ENCODE data around the gene MYO3B. TPM values are rescaled to one million over a fixed set of nuclear protein-coding genes. Genes with fewer than 3 reads are reported as not detected.
"Not testable (repeated sequence)": the region's sequence is repeated elsewhere in the genome, so short reads cannot be mapped to it uniquely, and the experiment has no call there.

The MYO3B gene
- total RNA-seq, 2 donors from 2014 or later = not detected

DNA sequence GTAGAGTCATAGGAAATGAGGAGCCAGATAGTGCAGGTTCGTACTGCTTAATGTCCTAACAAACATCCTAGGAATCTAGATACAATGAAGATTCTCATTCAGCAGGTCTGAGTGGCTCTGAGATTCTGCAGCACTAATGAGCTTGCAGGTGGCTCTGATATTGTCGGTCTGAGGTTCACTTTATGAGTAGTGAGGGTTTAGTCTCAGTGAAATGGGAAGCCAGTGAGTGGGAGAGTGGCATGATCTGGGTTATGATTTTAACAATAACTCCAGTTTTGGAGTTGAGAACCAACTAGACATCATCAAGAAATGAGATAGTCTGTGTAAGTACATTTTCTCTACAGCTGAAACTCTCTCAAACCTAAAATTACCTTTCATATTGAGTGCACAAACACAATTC is 370.4 kb downstream of the MYO3B start:
- intact Hi-C loops (cut with DNase I) = no loop called here
- ATAC-seq (no peak), DNase-seq (no peak)

DNA sequence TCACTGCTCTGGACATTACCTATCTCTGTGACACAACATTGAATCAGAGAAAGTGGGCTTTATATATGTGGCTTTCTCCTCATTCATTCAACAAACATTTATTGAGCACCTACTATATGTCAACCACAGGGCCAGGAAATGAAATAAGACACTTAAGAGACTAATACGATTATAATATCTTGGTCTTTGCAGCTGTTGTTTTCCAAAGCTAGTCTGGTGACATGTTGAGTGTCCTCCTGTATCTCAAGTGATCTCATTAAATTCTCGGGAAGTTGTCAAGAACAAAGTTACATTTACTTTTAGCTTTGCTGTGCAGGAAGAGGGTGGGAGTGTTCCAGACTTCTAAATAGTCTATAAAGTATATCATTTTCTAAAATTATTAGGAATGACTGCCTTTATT is 372.6 kb downstream of the MYO3B start:
- ATAC-seq (no peak), DNase-seq (no peak)
- intact Hi-C loops (cut with DNase I) = no loop called here

DNA sequence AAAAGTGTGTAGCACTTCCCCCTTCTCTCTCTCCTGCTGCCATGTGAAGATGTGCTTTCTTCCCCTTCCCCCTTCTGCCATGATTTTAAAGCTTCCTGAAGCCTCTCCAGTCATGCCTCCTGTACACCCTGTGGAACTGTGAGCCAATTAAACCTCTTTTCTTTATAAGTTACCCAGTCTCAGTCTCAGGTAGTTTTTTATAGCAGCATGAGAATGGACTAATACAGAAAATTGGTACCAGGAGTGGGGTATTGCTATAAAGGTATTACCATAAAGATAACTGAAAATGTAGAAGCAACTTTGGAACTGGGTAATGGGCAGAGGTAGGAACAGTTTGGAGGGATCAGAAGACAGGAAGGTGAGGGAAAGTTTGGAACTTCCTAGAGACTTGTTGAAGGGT is 374.0 kb downstream of the MYO3B start:
- ATAC-seq; DNase-seq; intact Hi-C loops (cut with DNase I): not testable (repeated sequence)

DNA sequence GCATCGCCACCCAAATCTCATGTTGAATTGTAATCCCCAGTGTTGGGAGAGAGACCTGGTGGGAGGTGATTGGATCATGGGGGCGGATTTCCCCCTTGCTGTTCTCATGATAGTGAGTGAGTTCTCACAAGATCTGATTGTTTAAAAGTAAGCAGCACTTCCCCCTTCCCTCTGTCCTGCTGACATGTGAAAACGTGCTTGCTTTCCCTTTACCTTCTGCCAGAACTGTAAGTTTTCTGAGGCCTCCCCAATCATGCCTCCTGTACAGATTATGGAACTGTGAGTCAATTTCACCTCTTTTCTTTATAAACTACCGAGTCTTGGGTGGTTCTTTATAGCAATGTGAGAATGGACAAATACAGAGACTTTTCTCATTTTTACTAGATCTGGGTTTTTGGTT is 375.8 kb downstream of the MYO3B start:
- intact Hi-C loops (cut with DNase I) = no loop called here
- DNase-seq (no peak), ATAC-seq (no peak)

DNA sequence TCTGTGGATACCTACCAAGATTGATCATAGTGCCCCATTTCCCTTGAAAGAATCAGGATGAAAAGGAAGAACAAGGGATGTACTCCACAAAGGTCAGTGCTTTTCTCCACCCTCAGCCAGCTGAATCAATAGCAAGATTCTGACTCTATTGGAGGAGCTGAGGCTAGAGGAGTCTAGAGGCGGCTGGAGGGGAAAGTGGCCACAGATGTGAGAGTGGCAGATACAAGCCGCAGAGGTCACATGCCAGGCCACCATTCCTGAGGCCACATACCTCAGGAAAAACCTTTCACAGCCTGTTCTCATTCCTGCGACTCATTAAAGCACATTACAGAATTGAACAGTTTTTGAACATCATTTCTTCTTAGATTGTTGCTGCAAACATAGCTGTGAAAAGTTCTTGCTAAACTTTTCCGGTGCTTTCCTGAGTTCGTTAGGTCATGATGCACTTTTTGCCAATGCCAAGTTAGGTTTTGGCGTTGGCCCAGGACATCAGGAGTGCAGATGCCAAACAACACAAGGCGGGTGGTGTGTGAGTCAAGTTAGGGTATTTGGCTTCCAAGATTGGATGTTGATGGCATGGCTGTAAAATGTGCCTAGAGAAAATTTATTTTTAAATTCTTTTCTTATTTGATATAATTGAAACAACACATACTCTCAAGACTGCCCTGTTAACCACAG is 376.5 kb downstream of the MYO3B start:
- peak; percentile 61 to 89 for ATAC-seq
- intact Hi-C loops (cut with DNase I) = no loop called here
- peak; percentile 65 for DNase-seq

DNA sequence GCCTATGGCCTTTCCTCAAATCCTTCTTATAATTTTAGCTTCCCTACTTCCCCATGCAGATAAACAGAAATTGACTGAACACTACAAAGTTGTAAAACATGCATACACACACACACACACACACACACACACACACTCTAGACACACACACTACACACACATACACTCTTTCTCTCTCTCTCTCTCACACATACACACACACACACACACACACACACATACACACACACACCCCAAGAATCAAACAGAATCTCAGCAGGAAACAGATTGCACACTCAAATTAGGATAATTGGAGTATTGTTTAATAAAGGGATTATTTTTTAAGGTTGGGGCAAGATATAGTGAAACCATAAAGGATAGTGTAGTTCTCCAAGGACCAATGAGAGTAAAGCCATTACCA is 385.0 kb downstream of the MYO3B start:
- intact Hi-C loops (cut with DNase I) = no loop called here
- ATAC-seq (no peak), DNase-seq (no peak)

DNA sequence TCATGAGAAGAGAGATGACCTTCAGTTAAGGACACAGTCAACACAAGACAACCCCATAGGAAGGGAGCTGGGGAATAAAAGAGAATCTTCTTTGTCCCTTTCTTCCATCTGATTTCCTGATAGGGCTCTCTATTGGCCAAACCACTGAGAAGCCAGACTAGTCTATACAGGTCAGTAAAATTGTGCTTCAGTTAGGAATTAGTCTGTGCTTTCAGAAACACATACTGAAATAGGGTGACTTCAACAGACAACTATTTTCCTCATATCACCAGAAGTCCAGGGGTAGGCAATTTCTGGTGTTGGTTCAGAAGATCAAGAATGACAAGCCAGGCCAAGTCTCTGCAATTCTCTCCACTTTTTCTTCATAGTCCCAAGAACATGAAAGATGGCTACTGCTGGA is 385.5 kb downstream of the MYO3B start:
- ATAC-seq = no peak

DNA sequence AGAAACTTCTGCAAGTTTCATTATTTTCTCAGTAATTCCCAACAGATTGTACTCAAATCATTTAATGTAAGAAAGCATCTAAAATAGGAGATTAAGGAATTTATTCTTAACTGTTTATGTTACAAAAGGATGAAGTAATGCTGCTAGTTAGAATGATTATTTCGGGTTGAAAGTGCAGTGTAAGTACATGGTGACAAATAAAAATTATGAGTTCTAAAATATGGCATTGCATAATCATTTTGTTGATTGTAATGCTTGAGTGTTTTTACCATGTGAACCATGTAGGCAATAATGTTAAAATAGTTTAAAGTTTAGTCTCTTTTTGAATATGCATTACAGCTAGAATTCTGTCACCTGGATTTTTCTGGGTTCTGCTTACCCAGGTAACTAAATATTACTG is 388.2 kb downstream of the MYO3B start:
- DNase-seq = no peak
- intact Hi-C loops (cut with DNase I) = no loop called here

More for the DNA sequence above, 385.5 kb downstream of the MYO3B start:
- DNase-seq = no peak
- intact Hi-C loops (cut with DNase I) = no loop called here

DNA sequence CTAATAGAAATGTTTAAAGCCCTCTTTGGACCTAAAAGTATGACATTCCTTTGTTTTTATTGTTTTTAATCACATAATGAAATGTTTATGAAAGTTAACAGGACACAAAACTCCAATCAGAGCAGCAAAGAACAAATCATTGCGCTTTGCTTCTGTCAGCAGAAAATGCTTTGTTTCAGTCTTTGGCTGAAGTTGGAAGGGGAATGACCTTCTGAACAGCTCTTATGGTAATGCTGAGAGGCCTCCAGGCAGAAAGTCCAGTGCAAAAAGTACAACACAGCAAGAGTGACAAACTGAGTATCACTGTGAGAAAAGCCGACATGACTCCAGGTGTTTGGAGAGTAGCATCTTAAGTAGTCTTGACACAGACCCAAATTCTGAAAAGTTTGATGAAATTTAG is 389.5 kb downstream of the MYO3B start:
- no peak for ATAC-seq
- no peak for DNase-seq
- intact Hi-C loops (cut with DNase I) = no loop called here

More for the DNA sequence above, 388.2 kb downstream of the MYO3B start:
- no peak for ATAC-seq

DNA sequence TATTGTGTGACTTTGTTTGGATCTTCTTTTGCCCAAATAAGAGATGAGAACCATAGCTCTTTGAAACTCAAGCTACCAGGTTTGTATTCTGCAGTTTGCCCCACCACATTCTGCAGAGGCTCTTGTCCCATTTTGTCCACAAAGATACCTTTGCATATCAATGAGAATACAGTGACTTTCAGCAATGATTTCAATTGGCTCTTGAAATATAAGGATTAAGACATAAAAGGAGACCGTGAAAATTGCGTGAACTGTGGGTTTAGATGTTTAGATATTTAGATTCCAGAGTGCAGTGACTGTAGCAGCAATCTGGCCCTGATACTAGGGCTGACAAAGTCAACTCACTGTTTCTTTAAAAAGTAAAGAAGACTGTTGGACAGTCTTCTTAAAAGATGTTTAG is 390.6 kb downstream of the MYO3B start:
- ATAC-seq (no peak), DNase-seq (no peak)
- intact Hi-C loops (cut with DNase I) = no loop called here

DNA sequence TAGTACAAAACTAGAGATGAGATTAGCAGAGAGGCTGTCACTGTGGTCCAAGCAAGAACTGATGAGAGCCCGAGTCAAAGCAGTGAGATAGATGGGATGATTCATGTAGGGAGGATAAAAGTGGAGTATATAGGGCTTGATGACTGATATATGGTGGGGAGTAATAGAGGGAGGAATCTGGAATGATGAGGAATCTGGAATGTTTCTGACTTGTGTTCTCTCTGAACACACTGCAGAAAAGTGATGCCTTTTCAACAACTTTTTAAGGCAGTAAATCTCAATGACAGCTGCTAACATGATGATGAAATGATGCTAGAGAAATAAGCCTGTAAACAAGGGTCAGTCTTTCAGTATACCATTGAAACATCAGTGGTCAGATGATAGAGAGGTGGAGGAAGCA is 393.7 kb downstream of the MYO3B start:
- DNase-seq (no peak), ATAC-seq (peak in 1 of 2 donors; percentile 97)
- intact Hi-C loops (cut with DNase I) = no loop called here

DNA sequence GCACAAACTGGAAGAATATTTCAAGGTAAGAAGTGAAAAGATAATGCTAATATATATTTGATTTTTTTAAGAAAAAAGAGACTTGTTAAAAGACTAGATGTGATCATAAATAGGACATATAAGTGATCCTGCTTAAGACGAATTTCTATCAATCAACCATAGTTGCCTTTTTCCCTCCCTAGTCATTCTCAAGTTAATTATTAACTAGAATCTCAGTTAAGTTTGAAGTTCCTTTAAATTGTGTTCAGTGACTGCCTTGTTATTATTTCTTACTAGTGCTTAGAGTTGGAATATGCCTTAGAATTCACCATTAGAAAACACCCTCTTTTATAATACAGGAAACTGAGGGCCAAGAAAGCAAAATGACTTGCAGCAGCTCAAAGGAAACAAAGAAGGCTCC is 395.7 kb downstream of the MYO3B start:
- intact Hi-C loops (cut with DNase I) = no loop called here
- no peak for ATAC-seq
- DNase-seq = no peak

DNA sequence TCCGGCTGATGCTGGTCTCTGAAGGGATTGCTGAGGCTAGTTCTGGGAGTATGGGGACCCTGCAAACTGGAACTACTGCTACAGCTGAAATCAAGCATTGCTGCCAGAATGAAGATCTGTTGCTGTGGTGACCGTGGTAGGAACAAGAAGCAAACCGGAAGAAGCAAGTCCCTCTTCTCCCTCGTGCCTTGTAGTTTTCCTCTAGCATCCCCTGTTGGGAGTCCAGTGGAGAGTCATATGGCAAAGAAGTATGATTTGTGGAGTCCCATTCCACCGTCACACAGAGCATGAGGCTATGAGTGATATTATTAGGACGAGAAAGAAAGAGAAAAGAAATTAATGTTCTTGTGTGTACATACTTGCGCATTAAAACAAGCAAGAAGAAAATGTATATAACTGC is 398.3 kb downstream of the MYO3B start:
- intact Hi-C loops (cut with DNase I) = no loop called here
- no peak for ATAC-seq
- no peak for DNase-seq

DNA sequence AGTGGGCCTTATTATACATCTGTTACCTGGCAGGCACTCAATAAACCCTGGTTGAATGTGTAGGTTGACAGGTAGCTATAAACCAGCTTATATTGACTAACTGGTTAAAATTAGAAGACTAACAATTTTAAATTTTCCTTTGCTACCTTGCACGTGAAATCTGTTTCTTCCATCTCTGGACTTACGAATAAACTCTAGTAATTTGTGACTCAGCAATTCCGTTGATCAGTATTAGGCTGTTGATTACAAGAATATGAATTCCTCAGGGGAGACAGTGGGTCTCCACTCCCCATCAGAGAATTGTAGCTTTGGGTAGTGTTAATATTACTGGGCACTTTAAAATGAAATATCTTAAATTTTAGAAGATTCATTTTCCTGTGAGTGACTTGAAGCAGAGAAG is 399.4 kb downstream of the MYO3B start:
- ATAC-seq = no peak
- DNase-seq = no peak
- intact Hi-C loops (cut with DNase I) = no loop called here

DNA sequence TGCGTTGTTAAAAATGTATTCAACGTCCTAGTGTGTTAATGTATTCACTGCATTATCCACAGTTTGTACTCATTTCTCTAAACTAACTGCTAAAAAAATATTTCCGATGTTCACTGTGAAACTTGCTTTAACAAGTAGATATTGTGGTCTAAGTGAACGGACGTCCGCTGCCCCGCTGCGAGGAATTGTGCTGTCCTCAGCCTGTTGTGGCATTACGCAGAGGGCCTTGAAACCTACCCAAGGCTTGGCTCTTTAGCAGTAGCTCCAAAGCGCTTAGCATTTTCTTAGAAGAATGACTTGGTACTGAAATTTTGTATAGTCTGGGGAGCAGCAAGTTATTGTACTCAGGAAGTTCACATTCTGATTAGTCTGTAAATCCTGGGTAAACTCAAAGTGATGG is 400.7 kb downstream of the MYO3B start:
- intact Hi-C loops (cut with DNase I) = no loop called here
- DNase-seq (no peak), ATAC-seq (no peak)

DNA sequence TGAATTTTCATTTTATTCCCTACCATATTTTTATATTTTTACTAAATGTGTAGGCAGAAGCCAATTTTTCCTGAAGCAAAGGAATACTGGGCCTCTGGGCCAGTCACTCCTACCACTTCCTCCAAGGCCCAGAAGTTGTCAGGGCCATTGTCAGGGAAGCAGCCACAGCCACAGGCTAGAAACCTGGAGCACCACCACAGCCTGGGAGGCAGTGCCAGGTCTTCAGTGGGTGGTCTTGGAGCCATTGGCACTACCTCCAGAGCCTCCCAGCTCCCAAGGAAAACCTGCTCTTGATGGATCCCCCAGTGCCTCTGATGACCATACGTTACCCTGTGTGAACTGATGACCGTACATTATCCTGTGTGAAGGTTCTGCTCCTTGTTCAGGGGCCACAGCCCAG is 401.6 kb downstream of the MYO3B start:
- no peak for ATAC-seq
- intact Hi-C loops (cut with DNase I) = no loop called here
- no peak for DNase-seq

DNA sequence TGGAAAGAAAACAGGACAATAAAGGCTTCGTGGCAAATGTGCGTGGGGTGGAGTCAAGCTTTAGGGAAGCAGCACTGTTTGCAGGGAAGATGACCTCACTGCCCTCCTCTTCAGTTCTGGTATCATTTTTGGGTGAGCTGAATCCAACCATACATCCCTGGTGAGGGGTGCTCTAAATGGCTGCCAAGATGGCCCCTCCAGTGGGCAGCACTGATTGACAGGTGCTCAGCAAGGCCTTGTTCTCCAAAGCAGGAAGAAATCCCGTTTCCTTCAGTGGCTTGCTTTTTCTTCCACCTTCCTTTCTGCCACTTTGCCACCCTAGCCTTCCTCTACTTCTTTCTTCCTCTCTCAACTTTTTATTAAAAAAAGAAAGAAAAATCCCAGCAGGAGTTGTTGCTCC is 404.4 kb downstream of the MYO3B start:
- DNase-seq (no peak), ATAC-seq (no peak)
- intact Hi-C loops (cut with DNase I) = no loop called here

DNA sequence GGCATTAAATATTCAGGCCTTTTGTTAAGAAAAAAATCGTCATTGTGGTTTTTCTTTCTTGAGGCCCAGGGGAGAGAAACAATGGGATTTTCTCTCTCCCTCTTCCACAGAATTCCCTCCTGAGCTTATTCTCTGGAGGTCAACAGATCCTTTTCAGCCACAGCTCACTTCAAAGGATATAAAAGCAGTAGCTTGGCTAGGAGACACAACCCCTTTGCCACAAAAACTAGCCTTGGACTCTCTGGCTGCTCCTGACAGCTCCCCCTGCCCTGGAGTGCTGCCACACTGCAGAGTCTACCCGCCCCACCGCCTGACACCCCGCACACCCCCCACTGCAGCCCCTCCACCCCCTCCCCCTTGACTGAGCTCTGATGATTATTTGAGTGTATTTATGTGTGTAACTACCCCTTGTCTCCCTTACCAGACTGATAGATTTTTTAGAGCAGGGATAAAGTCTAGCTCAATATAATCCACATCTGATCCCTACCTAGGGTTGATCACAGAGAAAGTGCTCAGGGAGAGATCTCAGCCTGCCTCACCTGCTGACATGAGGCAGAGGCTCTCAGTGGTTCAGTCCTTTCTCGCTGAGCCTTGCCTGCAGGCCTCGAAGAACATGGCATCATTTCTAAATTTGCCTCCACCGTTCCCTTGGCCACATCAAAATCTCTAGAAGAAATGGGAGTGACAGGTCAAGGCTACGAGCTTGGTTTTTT is 405.0 kb downstream of the MYO3B start:
- intact Hi-C loops (cut with DNase I) = no loop called here
- ATAC-seq (no peak), DNase-seq (no peak)

DNA sequence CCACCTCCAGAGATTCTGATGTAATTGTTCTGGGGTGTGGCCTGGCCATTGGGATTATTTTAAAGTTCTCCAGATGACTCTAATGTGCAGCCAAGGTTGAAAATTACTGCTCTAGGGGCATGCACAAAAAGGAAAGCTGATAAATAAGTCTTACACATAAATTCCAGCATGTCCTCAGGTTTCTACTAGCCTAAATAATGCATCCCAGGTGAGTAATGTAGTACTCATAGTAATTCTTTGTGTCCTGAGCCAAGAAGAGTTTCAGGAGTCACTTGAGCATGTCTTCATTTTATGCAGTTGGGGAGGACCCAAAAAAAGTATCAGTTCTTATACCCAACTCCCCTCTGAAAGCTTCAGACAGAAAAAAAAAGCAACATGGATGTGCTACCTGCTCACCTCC is 407.1 kb downstream of the MYO3B start:
- DNase-seq (no peak), ATAC-seq (no peak)
- intact Hi-C loops (cut with DNase I) = no loop called here

DNA sequence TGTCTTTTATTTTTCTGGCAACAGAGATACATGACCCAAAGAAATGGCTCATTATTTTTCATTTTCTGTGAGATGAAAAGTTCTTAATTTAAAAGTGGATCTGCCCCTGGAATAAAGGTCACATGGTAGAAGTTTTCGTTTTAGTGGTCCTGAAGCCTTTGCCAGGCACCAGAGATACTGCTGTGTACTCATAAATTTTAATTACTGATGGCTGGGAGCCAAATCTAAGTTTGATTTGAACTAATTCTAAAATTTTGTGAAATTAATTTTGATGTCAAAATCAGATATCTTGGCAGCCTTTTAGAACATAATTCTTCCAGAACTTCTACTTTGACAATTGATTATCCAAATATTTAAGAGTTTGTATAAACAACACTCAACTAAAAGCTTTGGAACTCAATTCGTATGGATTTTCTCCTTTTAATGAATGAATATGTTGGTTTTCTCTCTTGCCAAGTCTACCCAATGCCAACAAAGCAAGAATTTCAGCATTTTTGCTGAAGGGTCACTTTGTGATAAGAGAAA is 408.7 kb downstream of the MYO3B start:
- intact Hi-C loops (cut with DNase I) = no loop called here
- no peak for DNase-seq
- no peak for ATAC-seq

DNA sequence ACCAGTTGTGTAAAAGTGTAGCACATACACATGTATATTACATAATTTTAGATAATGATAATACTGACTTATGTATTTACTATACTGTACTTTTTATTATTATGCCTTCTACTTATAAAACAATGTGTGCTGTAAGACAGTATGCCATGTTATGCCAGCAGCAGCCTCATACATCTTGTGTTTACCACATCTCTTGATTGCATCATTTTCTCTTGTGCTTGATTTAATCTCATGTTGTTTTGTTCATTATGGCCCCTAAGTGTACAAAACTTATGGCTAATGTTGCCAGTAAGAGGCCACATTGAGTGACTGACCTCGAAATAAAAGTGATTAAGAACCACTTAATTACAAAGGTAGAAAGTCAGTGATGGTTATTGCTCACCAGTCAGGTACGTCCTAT is 409.2 kb downstream of the MYO3B start:
- intact Hi-C loops (cut with DNase I) = no loop called here
- ATAC-seq (no peak), DNase-seq (no peak)
